Sigmoid colon (tissue), 7 donors: Measurements from ENCODE around the gene HNRNPAB. TPM values are rescaled to one million over a fixed set of nuclear protein-coding genes. Genes with fewer than 3 reads are reported as not detected.

Source experiments
- DNase-seq: peaks from one replicate; pipeline ENCODE4 v3.0.0-alpha.2; 2019
- H3K27ac ChIP-seq, 4 donors: fragments of 200-600 bp; sonication (generic); one replicate each; pipeline ENCODE4 v1.5.1; 2016 to 2019; ENCODE audit warnings: mild to moderate bottlenecking in 1 of 4
- H3K27me3 ChIP-seq, 3 donors: fragments of 200-600 bp; sonication (generic); one replicate each; pipeline ENCODE4 v1.5.1; 2019; ENCODE audit warnings: mild to moderate bottlenecking in 1 of 3
- H3K36me3 ChIP-seq, 4 donors: fragments of 200-600 bp; sonication (generic); one replicate each; pipeline ENCODE4 v1.5.1; 2016 to 2019
- H3K4me1 ChIP-seq, 4 donors: fragments of 200-600 bp; sonication (generic); one replicate each; pipeline ENCODE4 v1.5.1; 2017 to 2019
- H3K4me3 ChIP-seq, 4 donors: fragments of 200-600 bp; sonication (generic); one replicate each; pipeline ENCODE4 v1.5.1; 2017 to 2019; ENCODE audit warnings: mild to moderate bottlenecking in 2 of 4, moderate library complexity in 1 of 4
- H3K9me3 ChIP-seq, 4 donors: fragments of 200-600 bp in 3 of 4; sonication (generic) in 3 of 4; one replicate each; pipeline versions ENCODE4 v1.5.1 to v1.6.1; 2013 to 2019
- CTCF ChIP-seq, 4 experiments: fragments of 450-650 bp in 3 of 4; fragments of 200-600 bp in 1 of 4; IDR thresholded peaks; one replicate each; pipeline ENCODE4 v1.5.1; 2016 to 2019; ENCODE audit warnings: antibody characterized with exemption in 4 of 4, mild to moderate bottlenecking in 3 of 4, moderate library complexity in 2 of 4
- EP300 ChIP-seq, 4 donors: sonication (generic); formaldehyde crosslinking; IDR thresholded peaks; one replicate each; pipeline ENCODE4 v1.6.1; 2017; ENCODE audit warnings: antibody characterized with exemption in 4 of 4
- POLR2A ChIP-seq, 2 donors: fragments of 450-650 bp; IDR thresholded peaks; one replicate each; pipeline ENCODE4 v1.6.1; 2016; ENCODE audit warnings: antibody characterized with exemption in 2 of 2, mild to moderate bottlenecking in 2 of 2, moderate library complexity in 2 of 2
- POLR2AphosphoS5 ChIP-seq, 4 donors: sonication (generic); formaldehyde crosslinking; IDR thresholded peaks; one replicate each; pipeline ENCODE4 v1.6.1; 2017; ENCODE audit warnings: antibody characterized with exemption in 4 of 4
- WGBS, 2 donors: extraction: QIAGEN DNeasy Blood & Tissue Kit; methylation state at CpG; one replicate each; pipeline ENCODE4 v1.1.7; 2013; 5-methylcytosine and 5-hydroxymethylcytosine counted together
- intact Hi-C: fragments of 100-400 bp; cut with DNase I; formaldehyde crosslinking; loops from one replicate; pipeline ENCODE4 v1.15.1; 2023
- polyA plus RNA-seq, 3 donors: library from polyadenylated mRNA; stranded (reverse); fragments of 200-250 nt; gene quantifications; one replicate each; pipeline ENCODE4 v1.2.3, GENCODE V29; 2013
- total RNA-seq, 4 donors: library from RNA; depleted of rRNA; stranded (reverse); fragments of >200 nt; gene quantifications; one replicate each; pipeline ENCODE4 v1.1.0, GENCODE V29; 2016
- donor health status: healthy with polysubstance abuse.
- donor health status: Bipolar disorder and iron deficiency.
- donor health status: healthy.

The HNRNPAB gene
- total and polyA plus RNA-seq, 7 donors: 77.8 to 227 (median 101) TPM

GRCh38 chr5:178241688-178242231 is 37.4 kb downstream of the HNRNPAB start:
- no peak for DNase-seq
- no peak overlapping the region for H3K4me3 ChIP-seq
- intact Hi-C loops: no loop called here
- H3K9me3 ChIP-seq: no peaks in the 10 kb centered on the region
- no peaks in the 10 kb centered on the region for H3K4me1 ChIP-seq
- no peaks in the 10 kb centered on the region for H3K27me3 ChIP-seq
- peak overlapping the region in 2 of 4 donors; percentile 7 to 49 for H3K27ac ChIP-seq
- no peaks in the 10 kb centered on the region for H3K36me3 ChIP-seq
- TF ChIP-seq POLR2AphosphoS5 (IDR thresholded peaks at IDR 0.05) (no peak), CTCF (IDR thresholded peaks at IDR 0.05) (no peak), POLR2A (IDR thresholded peaks at IDR 0.05) (no peak), EP300 (IDR thresholded peaks at IDR 0.05) (no peak)
- 78 to 84% methylated on average over 15 of the region's 15 CpGs for WGBS, 2 donors

DNA sequence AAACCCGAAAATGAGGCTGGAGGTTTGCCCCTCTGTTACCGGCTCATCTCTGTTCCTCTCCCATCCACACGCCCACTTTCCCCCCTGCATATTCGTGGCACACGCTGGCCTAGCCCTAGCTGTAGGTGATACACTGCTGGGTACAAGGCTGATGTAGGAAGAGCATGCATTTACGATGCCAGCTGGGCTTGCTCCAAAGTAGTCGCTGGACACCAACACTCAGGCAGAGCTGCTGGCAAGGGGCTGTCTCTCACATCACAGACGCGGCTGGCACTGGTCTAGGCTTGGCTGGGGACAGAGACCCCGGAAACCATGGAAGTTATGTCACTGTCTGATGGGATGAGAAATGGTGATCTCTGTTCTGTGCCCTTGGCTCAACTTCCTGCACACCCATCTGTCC is 38.1 kb downstream of the HNRNPAB start:
- intact Hi-C loops: no loop called here
- no peak for TF ChIP-seq CTCF (IDR thresholded peaks at IDR 0.05)
- no peak for TF ChIP-seq POLR2AphosphoS5 (IDR thresholded peaks at IDR 0.05)
- no peak for TF ChIP-seq EP300 (IDR thresholded peaks at IDR 0.05)
- TF ChIP-seq POLR2A (IDR thresholded peaks at IDR 0.05): no peak
- H3K36me3 ChIP-seq: no peaks in the 10 kb centered on the region
- 84 to 85% methylated on average over 10 of the region's 10 CpGs for WGBS, 2 donors
- no peak overlapping the region for H3K27ac ChIP-seq
- H3K27me3 ChIP-seq: no peaks in the 10 kb centered on the region
- no peak for DNase-seq
- H3K4me1 ChIP-seq: no peaks in the 10 kb centered on the region
- H3K4me3 ChIP-seq: no peak overlapping the region
- no peaks in the 10 kb centered on the region for H3K9me3 ChIP-seq

- Histone ChIP-seq H3K4me1 (no peaks in the 10 kb centered on the region), H3K36me3 (no peaks in the 10 kb centered on the region), H3K9me3 (no peaks in the 10 kb centered on the region), H3K27ac (no peak overlapping the region), H3K4me3 (no peak overlapping the region), H3K27me3 (no peaks in the 10 kb centered on the region)
- WGBS, 2 donors: 85 to 88% methylated on average over 2 of the region's 2 CpGs
- DNase-seq: no peak
- intact Hi-C loops: no loop called here
- TF ChIP-seq POLR2A (IDR thresholded peaks at IDR 0.05) (no peak), POLR2AphosphoS5 (IDR thresholded peaks at IDR 0.05) (no peak), EP300 (IDR thresholded peaks at IDR 0.05) (no peak), CTCF (IDR thresholded peaks at IDR 0.05) (no peak)
Observed at GRCh38 chr5:178244576-178244975, 40.2 kb downstream of the HNRNPAB start.

- H3K27me3 ChIP-seq: no peaks in the 10 kb centered on the region
- DNase-seq: no peak
- 81 to 88% methylated on average over 2 of the region's 2 CpGs for WGBS, 2 donors
Observed at GRCh38 chr5:178245389-178245788, 41.1 kb downstream of the HNRNPAB start.

More at GRCh38 chr5:178245389-178245788, 41.1 kb downstream of the HNRNPAB start:
- intact Hi-C loops: no loop called here
- Histone ChIP-seq H3K9me3 (no peaks in the 10 kb centered on the region), H3K4me3 (no peak overlapping the region), H3K36me3 (no peaks in the 10 kb centered on the region), H3K27ac (no peak overlapping the region), H3K4me1 (no peaks in the 10 kb centered on the region)
- no peak for TF ChIP-seq POLR2A (IDR thresholded peaks at IDR 0.05)
- no peak for TF ChIP-seq EP300 (IDR thresholded peaks at IDR 0.05)
- TF ChIP-seq CTCF (IDR thresholded peaks at IDR 0.05): no peak
- no peak for TF ChIP-seq POLR2AphosphoS5 (IDR thresholded peaks at IDR 0.05)
